Measurements from ENCODE around the gene APOD. TPM values are rescaled to one million over a fixed set of nuclear protein-coding genes. Genes with fewer than 3 reads are reported as not detected.
"Not testable (repeated sequence)": the region's sequence is repeated elsewhere in the genome, so short reads cannot be mapped to it uniquely, and the experiment has no call there.

APOD gene
- total RNA-seq, 1 experiment from 2014 or later: 0.48 TPM

DNA sequence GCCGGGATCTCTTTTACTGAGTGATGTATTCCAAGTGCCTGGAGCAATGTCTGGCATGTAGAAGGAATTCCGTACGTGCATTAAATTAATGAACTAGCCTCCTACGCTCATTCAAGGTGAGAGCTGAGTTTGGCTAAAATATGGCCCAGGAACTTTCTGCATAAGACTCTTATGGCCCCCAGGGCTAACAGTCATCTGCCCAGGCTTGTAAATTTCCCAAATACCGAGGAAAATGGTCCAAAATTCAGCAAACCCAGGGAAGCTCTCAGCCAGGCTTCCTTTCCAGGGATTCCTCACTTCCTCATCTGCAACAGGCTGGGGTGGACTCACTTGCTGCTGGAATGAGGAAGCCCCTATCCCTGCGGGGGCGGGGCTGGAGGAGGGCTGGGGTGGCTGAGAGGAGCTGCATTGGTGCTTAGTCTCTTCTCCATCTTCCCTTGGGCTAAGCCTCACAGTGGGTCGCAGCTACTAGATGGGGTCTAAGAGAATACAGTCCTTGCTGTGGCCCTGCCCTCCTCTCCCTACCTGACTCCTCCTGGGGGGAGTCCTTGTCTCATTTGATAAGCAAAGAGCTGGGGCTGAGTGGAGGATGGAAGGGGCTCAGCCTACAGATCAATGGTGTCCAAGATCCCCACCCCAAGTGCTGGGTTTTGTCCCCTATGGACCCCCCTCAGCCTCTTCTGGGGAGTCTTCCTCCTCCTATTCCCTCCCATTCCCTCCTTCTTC is 28.5 kb upstream of the APOD start:
- H3K9me2 ChIP-seq (ENCODE audit: insufficient read depth): no peaks in the 10 kb centered on the region
- H4K20me1 ChIP-seq (ENCODE audit: insufficient read depth): no peaks in the 10 kb centered on the region
- H3K36me3 ChIP-seq (ENCODE audit: low read depth): no peaks in the 10 kb centered on the region
- no peaks in the 10 kb centered on the region for H3K79me2 ChIP-seq (ENCODE audit: low read depth)
- no peaks in the 10 kb centered on the region for H3K27me3 ChIP-seq (ENCODE audit: insufficient read depth, low read depth)
- BruUV-seq (replicated peaks): no TSS peak
- peaks cover 9% of the 10 kb centered on the region for H3K4me1 ChIP-seq (replicated peaks; ENCODE audit: insufficient read depth)
- peaks cover 15% of the 10 kb centered on the region; the same call in 1 of the 2 replicates for H3K9me3 ChIP-seq (ENCODE audit: insufficient read depth, low read depth)
- ChIA-PET CTCF (no interaction called here), POLR2A (ENCODE audit: unreplicated experiment) (no interaction called here)
- intact Hi-C loops (cut with micrococcal nuclease; ENCODE audit: unreplicated experiment): loop anchor here (2.0 kb wide), 1 partner anchor 51 kb away; no protein-coding TSS in a partner anchor
- no peak overlapping the region for H3K27ac ChIP-seq
- H3K4me3 ChIP-seq: no peak overlapping the region
- TF ChIP-seq, protein P1, sequence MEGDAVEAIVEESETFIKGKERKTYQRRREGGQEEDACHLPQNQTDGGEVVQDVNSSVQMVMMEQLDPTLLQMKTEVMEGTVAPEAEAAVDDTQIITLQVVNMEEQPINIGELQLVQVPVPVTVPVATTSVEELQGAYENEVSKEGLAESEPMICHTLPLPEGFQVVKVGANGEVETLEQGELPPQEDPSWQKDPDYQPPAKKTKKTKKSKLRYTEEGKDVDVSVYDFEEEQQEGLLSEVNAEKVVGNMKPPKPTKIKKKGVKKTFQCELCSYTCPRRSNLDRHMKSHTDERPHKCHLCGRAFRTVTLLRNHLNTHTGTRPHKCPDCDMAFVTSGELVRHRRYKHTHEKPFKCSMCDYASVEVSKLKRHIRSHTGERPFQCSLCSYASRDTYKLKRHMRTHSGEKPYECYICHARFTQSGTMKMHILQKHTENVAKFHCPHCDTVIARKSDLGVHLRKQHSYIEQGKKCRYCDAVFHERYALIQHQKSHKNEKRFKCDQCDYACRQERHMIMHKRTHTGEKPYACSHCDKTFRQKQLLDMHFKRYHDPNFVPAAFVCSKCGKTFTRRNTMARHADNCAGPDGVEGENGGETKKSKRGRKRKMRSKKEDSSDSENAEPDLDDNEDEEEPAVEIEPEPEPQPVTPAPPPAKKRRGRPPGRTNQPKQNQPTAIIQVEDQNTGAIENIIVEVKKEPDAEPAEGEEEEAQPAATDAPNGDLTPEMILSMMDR (conservative IDR thresholded peaks at IDR 0.05): no peak
- TF ChIP-seq EZH2 (IDR thresholded peaks at IDR 0.05; ENCODE audit: low read depth): no peak
- no peak overlapping the region for H3K4me2 ChIP-seq
- no peak overlapping the region for H2AFZ ChIP-seq
- no peak for DNase-seq
- peaks cover 3% of the 10 kb centered on the region; the same call in 1 of the 2 replicates for H3F3A ChIP-seq (ENCODE audit: insufficient read depth, low read depth)

DNA sequence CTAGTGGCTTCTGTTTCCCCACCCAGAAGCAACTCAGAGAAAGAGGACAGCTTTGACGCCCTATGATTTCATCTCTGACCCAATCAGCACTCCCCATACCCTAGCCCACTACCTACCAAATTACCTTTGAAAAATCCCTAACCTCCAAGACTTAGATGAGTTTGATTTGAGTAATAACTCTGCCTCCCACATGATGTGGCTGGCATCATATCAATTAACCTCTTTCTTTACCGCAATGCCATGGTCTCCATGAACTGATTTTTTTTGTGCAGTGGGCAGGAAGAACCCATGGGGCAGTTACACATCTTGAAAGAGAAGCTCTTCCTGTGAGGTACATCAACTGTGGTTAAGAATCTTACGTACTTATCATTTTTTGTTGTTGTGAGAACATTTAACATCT is 25.5 kb upstream of the APOD start:
- H3F3A ChIP-seq (ENCODE audit: insufficient read depth, low read depth): peaks cover 3% of the 10 kb centered on the region; the same call in 1 of the 2 replicates
- no peak overlapping the region for H3K27ac ChIP-seq
- H3K9me3 ChIP-seq (ENCODE audit: insufficient read depth, low read depth): peaks cover 31% of the 10 kb centered on the region
- H4K20me1 ChIP-seq (ENCODE audit: insufficient read depth): no peaks in the 10 kb centered on the region
- ChIA-PET POLR2A (ENCODE audit: unreplicated experiment) (no interaction called here), CTCF (no interaction called here)
- H3K4me3 ChIP-seq: no peak overlapping the region
- BruUV-seq (replicated peaks): no TSS peak
- H3K4me1 ChIP-seq (replicated peaks; ENCODE audit: insufficient read depth): peaks cover 6% of the 10 kb centered on the region
- H3K79me2 ChIP-seq (ENCODE audit: low read depth): no peaks in the 10 kb centered on the region
- no peaks in the 10 kb centered on the region for H3K9me2 ChIP-seq (ENCODE audit: insufficient read depth)
- no peak for DNase-seq
- no peak overlapping the region for H2AFZ ChIP-seq
- TF ChIP-seq, protein P1 (conservative IDR thresholded peaks at IDR 0.05): no peak
- TF ChIP-seq EZH2 (IDR thresholded peaks at IDR 0.05; ENCODE audit: low read depth): no peak
- intact Hi-C loops (cut with micrococcal nuclease; ENCODE audit: unreplicated experiment): no loop called here
- H3K4me2 ChIP-seq: no peak overlapping the region
- no peaks in the 10 kb centered on the region; the same call in 1 of the 2 replicates for H3K27me3 ChIP-seq (ENCODE audit: insufficient read depth, low read depth)
- H3K36me3 ChIP-seq (ENCODE audit: low read depth): no peaks in the 10 kb centered on the region

DNA sequence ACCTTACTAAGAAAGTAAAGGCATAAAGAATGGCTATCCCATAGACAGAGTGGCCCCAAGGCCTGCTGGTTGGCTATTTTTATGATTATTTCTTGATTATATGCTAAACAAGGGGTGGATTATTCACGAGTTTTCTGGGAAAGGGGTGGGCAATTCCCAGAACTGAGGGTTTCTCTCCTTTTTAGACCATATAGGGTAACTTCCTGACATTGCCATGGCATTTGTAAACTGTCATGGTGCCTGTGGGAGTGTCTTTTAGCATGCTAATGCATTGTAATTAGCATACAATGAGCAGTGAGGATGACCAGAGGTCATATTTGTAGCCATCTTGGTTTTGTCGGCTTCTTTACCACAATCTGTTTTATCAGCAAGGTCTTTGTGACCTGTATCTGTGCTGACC is 18.0 kb upstream of the APOD start:
- H3F3A ChIP-seq (ENCODE audit: insufficient read depth, low read depth); CTCF ChIA-PET; DNase-seq; intact Hi-C loops (cut with micrococcal nuclease; ENCODE audit: unreplicated experiment); H3K4me1 ChIP-seq (replicated peaks; ENCODE audit: insufficient read depth); H3K4me2 ChIP-seq; POLR2A ChIA-PET (ENCODE audit: unreplicated experiment); BruUV-seq (replicated peaks); H3K27ac ChIP-seq; H3K4me3 ChIP-seq; H2AFZ ChIP-seq; H3K36me3 ChIP-seq (ENCODE audit: low read depth); H3K27me3 ChIP-seq (ENCODE audit: insufficient read depth, low read depth); H3K9me2 ChIP-seq (ENCODE audit: insufficient read depth); H4K20me1 ChIP-seq (ENCODE audit: insufficient read depth); H3K79me2 ChIP-seq (ENCODE audit: low read depth): not testable (repeated sequence)
- H3K9me3 ChIP-seq (ENCODE audit: insufficient read depth, low read depth): peaks cover 12% of the 10 kb centered on the region

DNA sequence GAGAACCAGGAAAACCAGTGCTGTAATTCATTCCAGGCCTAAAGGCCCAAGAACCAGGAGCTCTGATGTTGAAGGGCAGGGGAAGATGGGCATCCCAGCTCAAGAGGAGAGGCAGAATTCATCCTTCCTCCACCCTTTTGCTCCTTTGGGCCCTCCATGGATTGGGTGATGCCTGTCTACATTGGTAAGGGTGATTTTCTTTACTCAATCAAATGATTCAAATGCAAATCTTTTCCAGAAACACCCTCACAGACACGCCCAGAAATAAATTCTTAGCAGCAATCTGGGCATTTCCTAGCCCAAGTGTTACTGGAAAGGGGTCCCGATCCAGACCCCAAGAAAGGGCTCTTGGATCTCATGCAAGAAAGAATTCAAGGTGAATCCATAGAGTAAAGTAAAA is 17.6 kb upstream of the APOD start:
- no peak overlapping the region for H3K27ac ChIP-seq
- CTCF ChIA-PET: no interaction called here
- no peaks in the 10 kb centered on the region for H3K79me2 ChIP-seq (ENCODE audit: low read depth)
- H3K27me3 ChIP-seq (ENCODE audit: insufficient read depth, low read depth): peaks cover 6% of the 10 kb centered on the region; the same call in 1 of the 2 replicates
- POLR2A ChIA-PET (ENCODE audit: unreplicated experiment): no interaction called here
- TF ChIP-seq EZH2 (IDR thresholded peaks at IDR 0.05; ENCODE audit: low read depth): no peak
- TF ChIP-seq, protein P1 (conservative IDR thresholded peaks at IDR 0.05): no peak
- H3K4me2 ChIP-seq: no peak overlapping the region
- intact Hi-C loops (cut with micrococcal nuclease; ENCODE audit: unreplicated experiment): no loop called here
- BruUV-seq (replicated peaks): no TSS peak
- peaks cover 8% of the 10 kb centered on the region for H3K9me3 ChIP-seq (ENCODE audit: insufficient read depth, low read depth)
- no peaks in the 10 kb centered on the region for H3K4me1 ChIP-seq (replicated peaks; ENCODE audit: insufficient read depth)
- H4K20me1 ChIP-seq (ENCODE audit: insufficient read depth): no peaks in the 10 kb centered on the region
- no peak for DNase-seq
- no peak overlapping the region for H3K4me3 ChIP-seq
- no peak overlapping the region for H2AFZ ChIP-seq
- H3K9me2 ChIP-seq (ENCODE audit: insufficient read depth): no peaks in the 10 kb centered on the region
- H3K36me3 ChIP-seq (ENCODE audit: low read depth): no peaks in the 10 kb centered on the region
- H3F3A ChIP-seq (ENCODE audit: insufficient read depth, low read depth): no peaks in the 10 kb centered on the region

DNA sequence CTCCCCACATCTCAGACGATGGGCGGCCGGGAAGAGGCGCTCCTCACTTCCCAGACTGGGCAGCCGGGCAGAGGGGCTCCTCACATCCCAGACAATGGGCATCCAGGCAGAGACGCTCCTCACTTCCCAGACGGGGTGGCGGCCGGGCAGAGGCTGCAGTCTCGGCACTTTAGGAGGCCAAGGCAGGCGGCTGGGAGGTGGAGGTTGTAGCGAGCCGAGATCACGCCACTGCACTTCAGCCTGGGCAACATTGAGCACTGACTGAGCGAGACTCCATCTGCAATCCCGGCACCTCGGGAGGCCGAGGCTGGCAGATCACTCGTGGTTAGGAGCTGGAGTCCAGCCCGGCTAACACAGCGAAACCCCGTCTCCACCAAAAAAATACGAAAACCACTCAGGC is 16.2 kb upstream of the APOD start:
- H3K79me2 ChIP-seq (ENCODE audit: low read depth); H3K9me2 ChIP-seq (ENCODE audit: insufficient read depth); H3F3A ChIP-seq (ENCODE audit: insufficient read depth, low read depth); H3K9me3 ChIP-seq (ENCODE audit: insufficient read depth, low read depth); DNase-seq; BruUV-seq (replicated peaks); POLR2A ChIA-PET (ENCODE audit: unreplicated experiment); H3K27ac ChIP-seq; H3K36me3 ChIP-seq (ENCODE audit: low read depth); H3K4me2 ChIP-seq; H2AFZ ChIP-seq; H3K4me3 ChIP-seq; H4K20me1 ChIP-seq (ENCODE audit: insufficient read depth); H3K4me1 ChIP-seq (replicated peaks; ENCODE audit: insufficient read depth); intact Hi-C loops (cut with micrococcal nuclease; ENCODE audit: unreplicated experiment): not testable (repeated sequence)
- H3K27me3 ChIP-seq (ENCODE audit: insufficient read depth, low read depth): peaks cover 10% of the 10 kb centered on the region; the same call in 1 of the 2 replicates
- CTCF ChIA-PET: interaction anchor here (0.6 kb wide), 1 partner anchor 929 kb away, joined by 5 read pairs; no protein-coding TSS in a partner anchor

All from PC-9 (cell line).